Vagina (tissue), 2 donors: Measurements from ENCODE around the gene AKAP6. TPM values are rescaled to one million over a fixed set of nuclear protein-coding genes. Genes with fewer than 3 reads are reported as not detected.

ENCODE experiments used
- DNase-seq, 2 donors: peaks; one replicate each; pipeline ENCODE4 v3.0.0-alpha.2; 2017; ENCODE audit errors: extremely low spot score in 2 of 2
- H3K27ac ChIP-seq: fragments of 200-600 bp; sonication (generic); one replicate; pipeline ENCODE4 v1.5.1; 2019
- H3K27me3 ChIP-seq: fragments of 200-600 bp; sonication (generic); one replicate; pipeline ENCODE4 v1.5.1; 2019
- H3K36me3 ChIP-seq, 2 donors: fragments of 200-600 bp; sonication (generic); one replicate each; pipeline ENCODE4 v1.5.1; 2017 to 2019
- H3K4me1 ChIP-seq: fragments of 200-600 bp; sonication (generic); one replicate; pipeline ENCODE4 v1.5.1; 2019
- H3K4me3 ChIP-seq, 2 donors: fragments of 200-600 bp; sonication (generic); 1 replicate in 1 of 2; 2 replicates in 1 of 2; pipeline ENCODE4 v1.5.1; 2016 to 2019
- H3K9me3 ChIP-seq: fragments of 200-600 bp; sonication (generic); one replicate; pipeline ENCODE4 v1.5.1; 2019
- POLR2A ChIP-seq, 2 donors: fragments of 450-650 bp; IDR thresholded peaks; one replicate each; pipeline ENCODE4 v1.6.1; 2017; ENCODE audit warnings: antibody characterized with exemption in 2 of 2, mild to moderate bottlenecking in 2 of 2, moderate library complexity in 2 of 2
- POLR2AphosphoS5 ChIP-seq, 2 donors: sonication (generic); formaldehyde crosslinking; IDR thresholded peaks; one replicate each; pipeline ENCODE4 v1.9.0; 2017; ENCODE audit warnings: antibody characterized with exemption in 2 of 2, mild to moderate bottlenecking in 2 of 2, low read depth in 1 of 2; ENCODE audit not compliant: insufficient read depth in 1 of 2
- intact Hi-C: fragments of 100-400 bp; cut with DNase I; formaldehyde crosslinking; loops from one replicate; pipeline ENCODE4 v1.15.1; 2023
- total RNA-seq: library from RNA; depleted of rRNA; stranded (reverse); fragments of >200 nt; gene quantifications from one replicate; pipeline ENCODE4 v1.2.3, GENCODE V29; 2016
- TF ChIP-seq, protein P1 (sequence below), 3 experiments: fragments of 450-650 bp in 2 of 3; fragments of 200-600 bp in 1 of 3; sonication (generic) in 1 of 3; IDR thresholded peaks; one replicate each; pipeline ENCODE4 v1.5.1; 2017 to 2019; ENCODE audit warnings: antibody characterized with exemption in 3 of 3, mild to moderate bottlenecking in 2 of 3, moderate library complexity in 2 of 3

AKAP6 gene
- total RNA-seq, 1 donor from 2014 or later = 3.9 TPM

DNA sequence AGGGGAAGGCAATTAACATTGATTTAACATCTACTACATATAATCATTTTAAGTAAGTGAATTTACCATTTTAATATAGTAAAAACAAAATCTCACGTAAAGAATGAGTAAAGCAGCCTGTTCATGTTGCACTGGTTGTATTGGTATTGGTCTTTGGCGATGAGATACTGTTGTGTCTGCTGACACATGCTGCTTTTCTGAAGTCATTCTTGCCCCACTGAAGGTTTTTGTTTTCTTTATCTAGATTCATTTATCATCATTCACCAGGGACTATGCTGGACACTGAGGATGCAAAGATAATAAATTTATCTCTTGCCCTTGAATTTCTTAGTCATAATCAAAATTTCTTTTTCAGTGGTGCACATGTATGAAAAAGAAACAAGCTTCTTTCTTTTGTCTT, 363.3 kb downstream of the AKAP6 start:
- no peaks in the 10 kb centered on the region for H3K36me3 ChIP-seq
- no peaks in the 10 kb centered on the region for H3K4me1 ChIP-seq
- intact Hi-C loops = no loop called here
- no peak for TF ChIP-seq POLR2AphosphoS5 (IDR thresholded peaks at IDR 0.05; ENCODE audit: insufficient read depth in 1 of 2, low read depth in 1 of 2)
- no peak for TF ChIP-seq POLR2A (IDR thresholded peaks at IDR 0.05)
- TF ChIP-seq, protein P1, sequence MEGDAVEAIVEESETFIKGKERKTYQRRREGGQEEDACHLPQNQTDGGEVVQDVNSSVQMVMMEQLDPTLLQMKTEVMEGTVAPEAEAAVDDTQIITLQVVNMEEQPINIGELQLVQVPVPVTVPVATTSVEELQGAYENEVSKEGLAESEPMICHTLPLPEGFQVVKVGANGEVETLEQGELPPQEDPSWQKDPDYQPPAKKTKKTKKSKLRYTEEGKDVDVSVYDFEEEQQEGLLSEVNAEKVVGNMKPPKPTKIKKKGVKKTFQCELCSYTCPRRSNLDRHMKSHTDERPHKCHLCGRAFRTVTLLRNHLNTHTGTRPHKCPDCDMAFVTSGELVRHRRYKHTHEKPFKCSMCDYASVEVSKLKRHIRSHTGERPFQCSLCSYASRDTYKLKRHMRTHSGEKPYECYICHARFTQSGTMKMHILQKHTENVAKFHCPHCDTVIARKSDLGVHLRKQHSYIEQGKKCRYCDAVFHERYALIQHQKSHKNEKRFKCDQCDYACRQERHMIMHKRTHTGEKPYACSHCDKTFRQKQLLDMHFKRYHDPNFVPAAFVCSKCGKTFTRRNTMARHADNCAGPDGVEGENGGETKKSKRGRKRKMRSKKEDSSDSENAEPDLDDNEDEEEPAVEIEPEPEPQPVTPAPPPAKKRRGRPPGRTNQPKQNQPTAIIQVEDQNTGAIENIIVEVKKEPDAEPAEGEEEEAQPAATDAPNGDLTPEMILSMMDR (IDR thresholded peaks at IDR 0.05) = no peak
- H3K9me3 ChIP-seq = no peaks in the 10 kb centered on the region
- H3K27ac ChIP-seq = no peak overlapping the region
- DNase-seq = no peak
- H3K27me3 ChIP-seq = no peaks in the 10 kb centered on the region
- H3K4me3 ChIP-seq = no peak overlapping the region

DNA sequence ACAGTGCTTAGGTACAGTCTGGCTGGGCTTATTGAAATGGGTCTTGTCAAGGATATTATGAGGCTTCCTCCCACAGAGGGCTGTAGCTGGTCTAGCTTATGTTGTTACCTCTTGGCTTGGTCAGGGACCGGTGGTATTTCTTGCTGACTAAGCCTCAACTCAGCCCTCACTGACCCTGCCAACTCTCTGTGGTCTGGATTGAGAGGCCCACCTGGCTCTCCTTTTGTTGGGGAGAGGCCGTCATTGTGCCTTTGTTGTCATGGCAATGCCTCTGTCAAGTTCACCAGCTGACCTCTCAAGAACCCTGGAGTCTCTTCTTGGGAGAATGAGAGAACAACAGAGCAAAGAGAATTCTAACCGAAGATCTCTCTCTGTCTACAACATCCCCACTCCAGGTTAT, 364.0 kb downstream of the AKAP6 start:
- DNase-seq = no peak
- intact Hi-C loops = no loop called here
- Histone ChIP-seq H3K27me3 (no peaks in the 10 kb centered on the region), H3K4me1 (no peaks in the 10 kb centered on the region), H3K27ac (no peak overlapping the region), H3K9me3 (no peaks in the 10 kb centered on the region), H3K4me3 (no peak overlapping the region), H3K36me3 (no peaks in the 10 kb centered on the region)
- TF ChIP-seq POLR2A (IDR thresholded peaks at IDR 0.05) (no peak), POLR2AphosphoS5 (IDR thresholded peaks at IDR 0.05; ENCODE audit: insufficient read depth in 1 of 2, low read depth in 1 of 2) (no peak)
- TF ChIP-seq, protein P1 (IDR thresholded peaks at IDR 0.05) = no peak

DNA sequence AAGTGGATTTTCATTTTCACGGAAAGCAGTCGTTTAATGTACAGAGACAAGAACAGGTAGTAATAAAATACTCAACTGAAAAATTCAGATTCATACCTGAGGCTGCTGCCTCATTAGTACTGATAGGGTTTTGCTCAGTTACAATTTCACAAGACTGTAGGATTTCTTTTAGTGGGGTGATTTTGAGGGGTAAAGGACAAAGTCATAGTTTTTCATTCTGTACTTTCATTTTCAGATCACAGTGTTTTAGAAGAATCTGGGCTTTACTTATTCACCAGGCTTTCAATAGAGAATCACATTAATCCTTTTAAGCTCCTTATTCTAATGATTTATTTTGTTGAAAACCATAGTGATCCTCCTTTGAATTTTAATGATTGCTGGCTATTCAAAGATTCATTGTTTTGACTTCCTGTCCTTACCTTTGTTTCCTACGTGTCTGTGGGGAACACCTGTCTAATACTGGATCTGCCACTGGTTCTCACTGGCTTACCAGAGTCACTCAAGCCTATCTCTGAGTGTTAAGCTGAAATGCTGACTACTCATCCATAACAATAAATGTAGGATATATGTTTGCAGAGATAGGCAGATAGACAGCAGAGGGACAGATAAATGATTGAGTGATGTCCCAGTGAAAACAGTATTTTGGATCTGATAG, 365.8 kb downstream of the AKAP6 start:
- H3K27me3 ChIP-seq = no peaks in the 10 kb centered on the region
- H3K36me3 ChIP-seq = no peaks in the 10 kb centered on the region
- intact Hi-C loops = no loop called here
- no peaks in the 10 kb centered on the region for H3K4me1 ChIP-seq
- no peak overlapping the region for H3K4me3 ChIP-seq
- no peaks in the 10 kb centered on the region for H3K9me3 ChIP-seq
- TF ChIP-seq POLR2A (IDR thresholded peaks at IDR 0.05) (no peak), POLR2AphosphoS5 (IDR thresholded peaks at IDR 0.05; ENCODE audit: insufficient read depth in 1 of 2, low read depth in 1 of 2) (no peak)
- TF ChIP-seq, protein P1 (IDR thresholded peaks at IDR 0.05) = no peak
- no peak for DNase-seq
- H3K27ac ChIP-seq = no peak overlapping the region

DNA sequence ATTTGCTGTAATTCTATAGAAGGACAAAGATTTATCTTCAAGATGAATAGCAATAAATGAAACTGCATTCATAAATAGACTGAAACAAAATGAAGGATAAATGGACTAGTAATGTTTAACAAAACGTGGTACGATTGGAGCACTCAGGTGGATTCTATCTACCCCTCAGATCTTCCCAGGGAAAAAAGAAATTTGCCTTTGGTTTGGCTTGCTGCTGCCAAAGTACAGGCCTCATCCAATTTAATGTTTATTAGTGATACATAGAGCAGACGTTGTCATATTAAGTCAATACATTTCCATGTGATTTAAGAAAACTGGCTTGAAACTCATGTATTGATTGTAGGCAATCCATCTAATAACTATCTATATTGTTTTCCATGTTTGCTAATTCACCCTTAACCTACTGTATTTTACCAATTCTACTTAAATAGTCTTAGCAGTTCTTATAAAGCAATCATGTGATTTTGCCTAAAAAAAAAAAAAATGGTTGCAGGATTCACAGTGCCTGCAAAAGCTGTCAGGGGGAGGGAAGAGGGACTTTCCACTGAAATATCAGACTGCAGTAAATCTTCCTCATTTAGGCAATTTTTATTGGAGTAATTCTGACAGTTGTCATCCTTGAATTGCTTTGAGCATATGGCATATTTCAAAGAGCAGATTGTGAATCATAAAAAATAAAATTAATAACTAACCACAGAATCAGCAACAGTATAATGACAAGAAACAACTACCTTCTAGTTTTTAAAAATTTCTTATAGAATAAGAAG, 367.4 kb downstream of the AKAP6 start:
- H3K9me3 ChIP-seq = no peaks in the 10 kb centered on the region
- H3K27ac ChIP-seq = no peak overlapping the region
- no peak for DNase-seq
- no peaks in the 10 kb centered on the region for H3K36me3 ChIP-seq
- H3K27me3 ChIP-seq = no peaks in the 10 kb centered on the region
- H3K4me3 ChIP-seq = no peak overlapping the region
- no peaks in the 10 kb centered on the region for H3K4me1 ChIP-seq
- intact Hi-C loops = no loop called here
- TF ChIP-seq POLR2AphosphoS5 (IDR thresholded peaks at IDR 0.05; ENCODE audit: insufficient read depth in 1 of 2, low read depth in 1 of 2) (no peak), POLR2A (IDR thresholded peaks at IDR 0.05) (no peak)
- TF ChIP-seq, protein P1 (IDR thresholded peaks at IDR 0.05) = no peak

DNA sequence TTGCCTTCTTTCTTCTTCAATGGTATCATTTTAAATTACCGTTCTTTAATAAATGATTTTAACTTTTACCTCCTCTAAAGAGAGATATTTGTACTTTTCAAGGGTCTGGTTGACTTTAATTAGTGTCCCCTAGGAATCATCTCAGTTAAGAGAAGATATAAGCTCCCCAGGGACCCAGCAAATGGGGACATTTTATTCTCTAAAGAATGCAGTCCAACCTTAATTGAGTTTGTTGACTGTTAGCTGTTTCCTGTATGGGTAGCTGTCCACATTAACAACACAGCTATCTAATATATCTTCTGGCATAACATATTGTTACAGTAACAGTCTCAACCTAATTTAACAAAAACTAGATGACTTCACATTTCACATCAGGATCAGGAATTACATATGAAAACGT, 368.0 kb downstream of the AKAP6 start:
- Histone ChIP-seq H3K27me3 (no peaks in the 10 kb centered on the region), H3K4me3 (no peak overlapping the region), H3K4me1 (peaks cover 1% of the 10 kb centered on the region), H3K36me3 (no peaks in the 10 kb centered on the region), H3K9me3 (no peaks in the 10 kb centered on the region), H3K27ac (no peak overlapping the region)
- intact Hi-C loops = no loop called here
- no peak for DNase-seq
- TF ChIP-seq POLR2A (IDR thresholded peaks at IDR 0.05) = no peak
